ENCODE data around the gene MAP3K5. TPM values are rescaled to one million over a fixed set of nuclear protein-coding genes. Genes with fewer than 3 reads are reported as not detected.

The MAP3K5 gene, protein sequence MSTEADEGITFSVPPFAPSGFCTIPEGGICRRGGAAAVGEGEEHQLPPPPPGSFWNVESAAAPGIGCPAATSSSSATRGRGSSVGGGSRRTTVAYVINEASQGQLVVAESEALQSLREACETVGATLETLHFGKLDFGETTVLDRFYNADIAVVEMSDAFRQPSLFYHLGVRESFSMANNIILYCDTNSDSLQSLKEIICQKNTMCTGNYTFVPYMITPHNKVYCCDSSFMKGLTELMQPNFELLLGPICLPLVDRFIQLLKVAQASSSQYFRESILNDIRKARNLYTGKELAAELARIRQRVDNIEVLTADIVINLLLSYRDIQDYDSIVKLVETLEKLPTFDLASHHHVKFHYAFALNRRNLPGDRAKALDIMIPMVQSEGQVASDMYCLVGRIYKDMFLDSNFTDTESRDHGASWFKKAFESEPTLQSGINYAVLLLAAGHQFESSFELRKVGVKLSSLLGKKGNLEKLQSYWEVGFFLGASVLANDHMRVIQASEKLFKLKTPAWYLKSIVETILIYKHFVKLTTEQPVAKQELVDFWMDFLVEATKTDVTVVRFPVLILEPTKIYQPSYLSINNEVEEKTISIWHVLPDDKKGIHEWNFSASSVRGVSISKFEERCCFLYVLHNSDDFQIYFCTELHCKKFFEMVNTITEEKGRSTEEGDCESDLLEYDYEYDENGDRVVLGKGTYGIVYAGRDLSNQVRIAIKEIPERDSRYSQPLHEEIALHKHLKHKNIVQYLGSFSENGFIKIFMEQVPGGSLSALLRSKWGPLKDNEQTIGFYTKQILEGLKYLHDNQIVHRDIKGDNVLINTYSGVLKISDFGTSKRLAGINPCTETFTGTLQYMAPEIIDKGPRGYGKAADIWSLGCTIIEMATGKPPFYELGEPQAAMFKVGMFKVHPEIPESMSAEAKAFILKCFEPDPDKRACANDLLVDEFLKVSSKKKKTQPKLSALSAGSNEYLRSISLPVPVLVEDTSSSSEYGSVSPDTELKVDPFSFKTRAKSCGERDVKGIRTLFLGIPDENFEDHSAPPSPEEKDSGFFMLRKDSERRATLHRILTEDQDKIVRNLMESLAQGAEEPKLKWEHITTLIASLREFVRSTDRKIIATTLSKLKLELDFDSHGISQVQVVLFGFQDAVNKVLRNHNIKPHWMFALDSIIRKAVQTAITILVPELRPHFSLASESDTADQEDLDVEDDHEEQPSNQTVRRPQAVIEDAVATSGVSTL (N-terminal part only)
- polyA plus RNA-seq (2013, experiment 1 of 2) = 0.86 TPM
- polyA plus RNA-seq (2013, experiment 2 of 2) = 0.84 TPM

DNA sequence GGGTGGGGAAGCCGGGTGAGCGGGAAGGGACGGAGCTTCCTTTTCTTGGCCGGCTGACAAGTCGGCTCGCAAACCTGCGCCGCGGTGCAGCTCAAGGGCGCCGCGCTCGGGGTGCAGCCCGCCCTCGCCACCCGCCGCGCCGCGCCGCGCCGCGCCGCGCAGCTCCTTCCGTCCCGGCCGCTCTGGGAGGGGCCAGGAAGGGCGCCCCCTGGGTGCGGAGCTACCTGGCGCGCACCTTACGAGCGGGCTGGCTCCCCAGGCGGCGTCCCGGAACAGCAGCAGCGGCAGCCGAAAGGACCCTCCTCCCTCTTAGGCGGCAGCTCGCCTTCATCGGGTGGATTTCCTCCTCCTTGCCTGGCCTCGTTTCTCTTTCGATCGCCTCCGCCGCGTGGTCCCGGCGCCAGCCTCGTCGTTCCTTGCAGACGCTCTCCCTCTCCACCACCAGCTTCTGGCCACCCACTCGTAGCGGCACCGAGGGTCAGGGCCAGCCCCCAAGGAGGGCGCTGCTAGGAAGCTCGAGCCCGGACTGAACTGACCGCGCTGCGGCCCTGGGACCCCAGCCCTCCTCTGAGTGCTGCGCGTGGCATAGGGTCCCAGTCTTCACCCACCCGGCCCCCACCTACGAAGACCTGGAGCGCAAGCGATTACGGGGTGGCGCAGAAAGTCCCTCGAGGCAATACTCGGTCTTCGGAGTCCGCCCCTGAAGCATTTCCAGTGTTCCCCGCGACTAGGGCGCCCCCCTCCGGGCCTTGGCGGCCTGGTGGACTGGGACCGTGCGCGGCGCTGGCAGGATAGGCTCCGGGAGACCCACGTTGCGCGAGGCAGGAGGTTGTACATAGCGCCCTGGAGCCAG, at the start of gene MAP3K5:
Gene MAP3K5, minus strand, starts transcription at position 68 of the 853 bp plus-strand sequence. CDS start 320 bp downstream, outside the sequence.
- peak within 1 kb of the TSS; percentile 100 for H3K4me2 ChIP-seq (ENCODE audit: low read length)
- H2BK5ac ChIP-seq (ENCODE audit: low read length) = no peak within 1 kb of the TSS
- H3K9ac ChIP-seq (ENCODE audit: low read length) = peak within 1 kb of the TSS; percentile 88
- no CpG with 5 or more reads among the region's 89 CpGs for WGBS (ENCODE audit: extremely low coverage, insufficient coverage, low lambda C conversion rate)
- H3K23ac ChIP-seq (ENCODE audit: low read length) = peak within 1 kb of the TSS; percentile 98
- peak; percentile 82 for DNase-seq
- H4K8ac ChIP-seq (ENCODE audit: low read depth, low read length) = no peak within 1 kb of the TSS
- H3K36me3 ChIP-seq (ENCODE audit: control insufficient read depth, insufficient read depth, low read length) = no peaks in the 10 kb centered on the region
- no peak within 1 kb of the TSS for H2AK5ac ChIP-seq (ENCODE audit: low read length)
- H3K4me3 ChIP-seq (ENCODE audit: low read length) = peak within 1 kb of the TSS; percentile 71
- no peak within 1 kb of the TSS for H2BK120ac ChIP-seq (ENCODE audit: low read depth, low read length)
- H3K27me3 ChIP-seq (ENCODE audit: insufficient read depth, low read length, poor library complexity) = peaks cover 3% of the 10 kb centered on the region
- peak within 1 kb of the TSS; percentile 98 for H3K56ac ChIP-seq (ENCODE audit: low read length)
- no peak within 1 kb of the TSS for H4K5ac ChIP-seq (ENCODE audit: low read length)
- H3K79me1 ChIP-seq (ENCODE audit: low read length) = no peaks in the 10 kb centered on the region
- H3K4ac ChIP-seq (ENCODE audit: low read depth, low read length) = no peak within 1 kb of the TSS
- no peak within 1 kb of the TSS for H2BK15ac ChIP-seq (replicated peaks; ENCODE audit: low read depth)
- H3K27ac ChIP-seq (ENCODE audit: low read depth, low read length) = no peak within 1 kb of the TSS
- H3K79me2 ChIP-seq (ENCODE audit: control insufficient read depth, insufficient read depth, low read length) = no peaks in the 10 kb centered on the region
- no peak within 1 kb of the TSS for H3K18ac ChIP-seq (ENCODE audit: low read length)
- no peaks in the 10 kb centered on the region for H3K4me1 ChIP-seq (ENCODE audit: control insufficient read depth, low read depth, low read length)

DNA sequence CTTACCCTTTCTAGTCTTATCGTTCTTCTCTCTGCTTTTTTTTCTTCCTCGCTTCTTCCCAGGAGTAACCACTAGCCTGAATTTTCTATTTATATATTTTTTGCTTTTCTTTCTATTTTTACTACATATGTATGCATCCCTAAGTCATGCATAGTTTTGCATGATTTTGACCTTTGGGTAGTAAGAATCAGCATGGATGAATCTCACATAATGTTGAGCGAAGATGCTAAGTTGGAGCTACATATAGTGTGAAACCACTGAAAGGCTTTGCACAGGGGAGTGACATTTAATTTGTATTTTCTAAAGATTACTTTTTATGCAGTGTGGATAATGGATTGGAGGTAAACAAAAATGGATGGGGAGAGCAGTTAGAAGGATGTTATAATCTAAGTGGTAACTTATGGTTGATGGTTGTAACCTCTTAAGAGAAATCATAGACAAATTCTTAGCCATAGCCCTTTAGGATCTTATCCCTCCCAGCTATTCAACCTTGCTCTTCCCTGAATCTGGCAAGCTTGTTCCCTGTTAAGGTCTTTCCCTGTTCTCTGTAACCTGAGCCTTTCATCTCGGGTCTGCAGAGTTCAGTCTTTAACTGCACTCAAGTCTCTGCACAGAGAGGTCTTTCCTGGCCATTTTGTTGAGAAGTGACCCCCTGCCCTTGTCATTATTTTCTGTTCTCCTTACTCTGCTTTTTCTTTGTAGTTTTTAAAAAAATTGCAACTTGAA, 48.2 kb upstream of the MAP3K5 start:
- H3K79me2 ChIP-seq (ENCODE audit: control insufficient read depth, insufficient read depth, low read length) = no peaks in the 10 kb centered on the region
- H3K18ac ChIP-seq (ENCODE audit: low read length) = no peak overlapping the region
- H3K27ac ChIP-seq (ENCODE audit: low read depth, low read length) = no peak overlapping the region
- no peak overlapping the region for H3K9ac ChIP-seq (ENCODE audit: low read length)
- H3K56ac ChIP-seq (ENCODE audit: low read length) = no peak overlapping the region
- no peak overlapping the region for H4K5ac ChIP-seq (ENCODE audit: low read length)
- H3K79me1 ChIP-seq (ENCODE audit: low read length) = no peaks in the 10 kb centered on the region
- H2BK5ac ChIP-seq (ENCODE audit: low read length) = no peak overlapping the region
- no peaks in the 10 kb centered on the region for H3K27me3 ChIP-seq (ENCODE audit: insufficient read depth, low read length, poor library complexity)
- no peak overlapping the region for H3K4me3 ChIP-seq (ENCODE audit: low read length)
- no peak overlapping the region for H2BK15ac ChIP-seq (replicated peaks; ENCODE audit: low read depth)
- WGBS (ENCODE audit: extremely low coverage, insufficient coverage, low lambda C conversion rate) = no CpG with 5 or more reads among the region's 4 CpGs
- H3K36me3 ChIP-seq (ENCODE audit: control insufficient read depth, insufficient read depth, low read length) = no peaks in the 10 kb centered on the region
- H3K4me1 ChIP-seq (ENCODE audit: control insufficient read depth, low read depth, low read length) = no peaks in the 10 kb centered on the region
- peak; percentile 6 for DNase-seq
- H4K8ac ChIP-seq (ENCODE audit: low read depth, low read length) = no peak overlapping the region
- no peak overlapping the region for H3K4me2 ChIP-seq (ENCODE audit: low read length)
- H3K23ac ChIP-seq (ENCODE audit: low read length) = no peak overlapping the region
- H2BK120ac ChIP-seq (ENCODE audit: low read depth, low read length) = no peak overlapping the region
- H3K4ac ChIP-seq (ENCODE audit: low read depth, low read length) = no peak overlapping the region
- no peak overlapping the region for H2AK5ac ChIP-seq (ENCODE audit: low read length)

DNA sequence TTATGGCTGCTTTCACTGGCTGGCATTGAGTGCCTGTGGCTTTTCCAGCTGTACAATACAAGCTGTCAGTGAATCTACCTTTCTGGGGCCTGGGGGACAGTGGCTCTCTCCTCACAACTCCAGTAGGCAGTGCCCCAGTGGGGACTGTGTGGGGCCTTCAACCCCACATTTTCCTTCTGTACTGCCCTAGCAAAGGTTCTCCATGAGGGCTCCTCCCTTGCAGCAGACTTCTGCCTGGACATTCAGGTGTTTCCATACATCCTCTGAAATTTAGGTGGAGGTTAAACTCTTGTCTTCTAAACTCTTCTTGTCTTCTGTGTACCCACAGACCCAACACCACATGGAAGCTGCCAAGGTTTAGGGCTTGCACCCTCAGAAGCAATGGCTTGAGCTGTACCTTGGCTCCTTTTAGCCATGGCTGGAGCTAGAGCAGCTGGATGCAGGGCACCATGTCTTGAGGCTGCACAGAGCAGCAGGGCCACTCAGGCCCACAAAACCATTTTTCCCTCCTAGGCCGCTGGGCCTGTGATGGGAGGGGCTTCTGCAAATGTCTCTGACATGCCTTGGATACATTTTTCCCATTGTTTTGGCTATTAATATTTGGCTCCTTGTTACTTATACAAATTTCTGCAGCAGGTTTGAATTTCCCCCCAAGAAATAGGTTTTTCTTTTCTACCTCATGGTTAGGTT, 39.7 kb upstream of the MAP3K5 start:
- no peak overlapping the region for H2BK120ac ChIP-seq (ENCODE audit: low read depth, low read length)
- no peak overlapping the region for H3K9ac ChIP-seq (ENCODE audit: low read length)
- H3K56ac ChIP-seq (ENCODE audit: low read length) = no peak overlapping the region
- no peak overlapping the region for H4K5ac ChIP-seq (ENCODE audit: low read length)
- H3K79me1 ChIP-seq (ENCODE audit: low read length) = no peaks in the 10 kb centered on the region
- H3K4ac ChIP-seq (ENCODE audit: low read depth, low read length) = no peak overlapping the region
- H3K27ac ChIP-seq (ENCODE audit: low read depth, low read length) = no peak overlapping the region
- H3K4me3 ChIP-seq (ENCODE audit: low read length) = no peak overlapping the region
- no peak overlapping the region for H3K23ac ChIP-seq (ENCODE audit: low read length)
- no peaks in the 10 kb centered on the region for H3K27me3 ChIP-seq (ENCODE audit: insufficient read depth, low read length, poor library complexity)
- H2AK5ac ChIP-seq (ENCODE audit: low read length) = no peak overlapping the region
- no peaks in the 10 kb centered on the region for H3K4me1 ChIP-seq (ENCODE audit: control insufficient read depth, low read depth, low read length)
- WGBS (ENCODE audit: extremely low coverage, insufficient coverage, low lambda C conversion rate) = no CpG with 5 or more reads among the region's 1 CpG
- H2BK15ac ChIP-seq (replicated peaks; ENCODE audit: low read depth) = no peak overlapping the region
- H3K4me2 ChIP-seq (ENCODE audit: low read length) = no peak overlapping the region
- H2BK5ac ChIP-seq (ENCODE audit: low read length) = no peak overlapping the region
- DNase-seq = no peak
- H4K8ac ChIP-seq (ENCODE audit: low read depth, low read length) = no peak overlapping the region
- H3K79me2 ChIP-seq (ENCODE audit: control insufficient read depth, insufficient read depth, low read length) = no peaks in the 10 kb centered on the region
- no peaks in the 10 kb centered on the region for H3K36me3 ChIP-seq (ENCODE audit: control insufficient read depth, insufficient read depth, low read length)
- H3K18ac ChIP-seq (ENCODE audit: low read length) = no peak overlapping the region

GRCh38 chr6:136826216-136826615, 33.9 kb upstream of the MAP3K5 start:
- H3K4ac ChIP-seq (ENCODE audit: low read depth, low read length) = no peak overlapping the region
- H4K5ac ChIP-seq (ENCODE audit: low read length) = no peak overlapping the region
- H3K79me1 ChIP-seq (ENCODE audit: low read length) = peaks cover 2% of the 10 kb centered on the region
- H4K8ac ChIP-seq (ENCODE audit: low read depth, low read length) = no peak overlapping the region
- H3K4me3 ChIP-seq (ENCODE audit: low read length) = no peak overlapping the region
- H3K4me2 ChIP-seq (ENCODE audit: low read length) = no peak overlapping the region
- H2AK5ac ChIP-seq (ENCODE audit: low read length) = no peak overlapping the region
- no peaks in the 10 kb centered on the region for H3K79me2 ChIP-seq (ENCODE audit: control insufficient read depth, insufficient read depth, low read length)
- no peak overlapping the region for H3K27ac ChIP-seq (ENCODE audit: low read depth, low read length)
- H3K23ac ChIP-seq (ENCODE audit: low read length) = no peak overlapping the region
- no peak overlapping the region for H2BK120ac ChIP-seq (ENCODE audit: low read depth, low read length)
- no peak overlapping the region for H3K18ac ChIP-seq (ENCODE audit: low read length)
- WGBS (ENCODE audit: extremely low coverage, insufficient coverage, low lambda C conversion rate) = no CpG with 5 or more reads among the region's 6 CpGs
- H3K56ac ChIP-seq (ENCODE audit: low read length) = no peak overlapping the region
- no peak overlapping the region for H3K9ac ChIP-seq (ENCODE audit: low read length)
- no peaks in the 10 kb centered on the region for H3K27me3 ChIP-seq (ENCODE audit: insufficient read depth, low read length, poor library complexity)
- no peak overlapping the region for H2BK15ac ChIP-seq (replicated peaks; ENCODE audit: low read depth)
- DNase-seq = no peak
- no peaks in the 10 kb centered on the region for H3K4me1 ChIP-seq (ENCODE audit: control insufficient read depth, low read depth, low read length)
- H3K36me3 ChIP-seq (ENCODE audit: control insufficient read depth, insufficient read depth, low read length) = peaks cover 1% of the 10 kb centered on the region
- no peak overlapping the region for H2BK5ac ChIP-seq (ENCODE audit: low read length)
